ENCODE results near the gene SLC25A51.
"Not testable (repeated sequence)": the region's sequence is repeated elsewhere in the genome, so short reads cannot be mapped to it uniquely, and the experiment has no call there.

SLC25A51 gene

DNA sequence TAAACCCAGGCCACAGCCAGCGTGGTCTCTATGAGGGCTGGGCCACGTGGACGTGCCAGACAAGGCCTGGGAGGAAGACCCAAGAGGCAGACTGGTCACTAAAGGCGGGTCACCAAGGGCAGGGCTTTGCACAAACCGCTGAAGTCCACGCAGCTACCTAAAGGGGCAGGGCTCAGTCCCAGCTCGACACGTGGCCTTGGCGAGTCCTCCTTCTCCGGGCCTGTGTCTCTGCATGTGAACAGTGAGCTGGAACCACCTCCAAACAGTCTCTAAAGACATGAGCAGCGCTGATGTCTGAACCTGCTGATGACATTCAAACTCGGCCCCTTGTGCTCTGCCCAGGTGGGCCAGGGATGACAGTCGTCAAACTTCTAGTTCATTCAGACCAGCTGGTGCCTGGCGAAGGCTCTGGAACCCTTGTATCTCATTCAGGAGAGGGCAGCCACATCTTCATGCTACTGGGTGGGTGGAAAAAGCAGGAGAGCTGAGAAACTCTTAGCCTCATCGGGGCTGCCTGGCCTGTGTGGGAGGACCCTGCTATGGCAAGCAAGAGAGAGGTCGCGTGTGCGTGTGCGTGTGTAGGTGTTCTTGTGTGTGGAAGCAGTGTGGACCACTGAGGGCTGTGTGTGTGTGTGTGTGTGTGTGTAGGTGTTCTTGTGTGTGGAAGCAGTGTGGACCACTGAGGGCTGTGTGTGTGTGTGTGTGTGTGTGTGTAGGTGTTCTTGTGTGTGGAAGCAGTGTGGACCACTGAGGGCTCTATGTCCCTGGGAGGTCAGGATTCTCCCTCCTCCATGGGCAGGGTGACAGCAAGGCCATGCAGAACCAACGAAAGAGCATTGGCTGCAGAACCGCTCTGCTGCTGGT lies 14.1 kb upstream of the SLC25A51 start:
- Histone ChIP-seq H3K36me3 (ENCODE audit: insufficient read depth, low read length) (no peaks in the 10 kb centered on the region), H3K9ac (ENCODE audit: low read depth, low read length) (no peak overlapping the region), H3K27me3 (ENCODE audit: insufficient read depth, low read length) (no peaks in the 10 kb centered on the region), H3K9me3 (ENCODE audit: insufficient read depth, low read depth, low read length) (no peaks in the 10 kb centered on the region), H3K27ac (ENCODE audit: low read depth, low read length) (no peak overlapping the region), H3K4me1 (ENCODE audit: insufficient read depth, low read length) (peaks cover 13% of the 10 kb centered on the region; the same call in 1 of the 2 replicates), H3K4me3 (ENCODE audit: low read length) (no peak overlapping the region)
- WGBS, result 94% methylated on average over 21 of the region's 21 CpGs

DNA sequence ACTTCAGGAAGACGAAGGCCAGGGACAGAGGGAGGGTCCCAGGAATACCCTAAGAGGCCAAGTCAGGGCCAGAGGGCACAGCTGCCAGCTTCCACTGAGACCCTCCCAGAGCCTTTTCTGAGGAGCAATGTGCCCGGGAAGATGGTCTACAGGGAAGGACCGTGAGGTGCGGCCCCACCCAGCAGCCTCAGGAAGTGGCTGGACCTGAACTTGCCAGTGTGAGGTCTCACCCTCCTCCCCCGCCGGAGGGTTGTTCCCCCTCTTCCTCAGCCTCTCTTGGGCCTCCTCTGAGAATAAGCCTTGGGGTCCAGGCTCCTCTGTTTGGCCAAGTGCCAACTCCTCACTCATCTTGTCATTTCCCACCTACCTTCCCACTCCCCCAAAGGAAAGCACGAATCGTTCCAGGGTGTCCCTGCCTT lies 13.4 kb upstream of the SLC25A51 start:
- H3K36me3 ChIP-seq (ENCODE audit: insufficient read depth, low read length), result no peaks in the 10 kb centered on the region
- H3K27me3 ChIP-seq (ENCODE audit: insufficient read depth, low read length), result no peaks in the 10 kb centered on the region
- no peak overlapping the region for H3K4me3 ChIP-seq (ENCODE audit: low read length)
- no peak overlapping the region for H3K9ac ChIP-seq (ENCODE audit: low read depth, low read length)
- peaks cover 11% of the 10 kb centered on the region; the same call in 1 of the 2 replicates for H3K4me1 ChIP-seq (ENCODE audit: insufficient read depth, low read length)
- no peak overlapping the region for H3K27ac ChIP-seq (ENCODE audit: low read depth, low read length)
- H3K9me3 ChIP-seq (ENCODE audit: insufficient read depth, low read depth, low read length), result no peaks in the 10 kb centered on the region
- WGBS, result 96% methylated on average over 8 of the region's 8 CpGs

DNA sequence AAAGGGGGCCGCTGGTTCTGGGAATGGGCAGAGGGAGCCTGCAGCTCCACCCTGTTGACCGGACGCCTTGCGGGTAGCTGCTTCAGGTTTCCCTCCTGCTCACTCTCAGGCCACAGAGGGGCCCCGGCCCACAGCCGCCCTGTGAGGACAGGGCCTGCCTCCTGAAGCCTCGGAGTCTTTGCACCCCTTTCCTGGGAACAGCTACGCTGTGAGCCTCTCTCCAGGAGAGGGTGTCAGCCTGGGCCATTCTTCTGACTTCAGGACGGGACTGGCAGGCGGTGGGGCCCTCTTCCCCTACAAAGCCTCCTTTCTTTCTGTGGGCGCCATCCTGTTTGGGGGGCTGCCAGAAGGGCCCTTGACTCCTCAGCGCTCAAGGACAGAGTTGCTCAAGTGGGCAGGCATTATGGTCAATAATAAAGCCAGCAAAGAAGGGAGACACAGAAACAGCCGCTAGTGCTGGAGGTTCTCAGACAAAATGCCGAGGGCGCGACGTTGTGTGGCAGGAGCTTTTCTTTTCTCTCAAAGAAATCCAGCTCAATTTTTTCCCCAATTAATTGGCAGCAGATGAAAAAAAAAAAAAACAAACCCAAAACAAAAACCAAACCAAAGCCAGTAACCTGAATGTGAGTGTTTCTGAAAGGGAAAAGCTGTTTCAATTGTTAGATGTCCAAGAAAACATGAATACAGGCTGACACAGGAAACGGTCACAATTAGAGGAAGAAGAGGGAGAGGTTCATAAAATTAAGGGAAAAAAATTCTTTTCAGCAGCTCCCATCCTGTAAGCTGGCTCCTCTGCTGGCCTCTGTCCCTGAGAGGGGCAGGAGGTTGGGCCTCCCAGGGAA lies 12.8 kb upstream of the SLC25A51 start:
- Histone ChIP-seq H3K9ac (ENCODE audit: low read depth, low read length) (no peak overlapping the region), H3K36me3 (ENCODE audit: insufficient read depth, low read length) (no peaks in the 10 kb centered on the region), H3K27me3 (ENCODE audit: insufficient read depth, low read length) (no peaks in the 10 kb centered on the region), H3K4me3 (ENCODE audit: low read length) (no peak overlapping the region), H3K9me3 (ENCODE audit: insufficient read depth, low read depth, low read length) (no peaks in the 10 kb centered on the region), H3K27ac (ENCODE audit: low read depth, low read length) (no peak overlapping the region), H3K4me1 (ENCODE audit: insufficient read depth, low read length) (peaks cover 11% of the 10 kb centered on the region; the same call in 1 of the 2 replicates)
- 95% methylated on average over 18 of the region's 18 CpGs for WGBS

- H3K4me3 ChIP-seq (ENCODE audit: low read length), result no peak overlapping the region
- no peak overlapping the region for H3K27ac ChIP-seq (ENCODE audit: low read depth, low read length)
- H3K9ac ChIP-seq (ENCODE audit: low read depth, low read length), result no peak overlapping the region
- 93% methylated on average over 14 of the region's 14 CpGs for WGBS
- H3K36me3 ChIP-seq (ENCODE audit: insufficient read depth, low read length), result no peaks in the 10 kb centered on the region
- H3K27me3 ChIP-seq (ENCODE audit: insufficient read depth, low read length), result no peaks in the 10 kb centered on the region
- no peaks in the 10 kb centered on the region for H3K9me3 ChIP-seq (ENCODE audit: insufficient read depth, low read depth, low read length)
- H3K4me1 ChIP-seq (ENCODE audit: insufficient read depth, low read length), result peaks cover 8% of the 10 kb centered on the region; the same call in 1 of the 2 replicates
These were observed 12.1 kb upstream of the SLC25A51 start for GRCh38 chr9:37915911-37916470.

DNA sequence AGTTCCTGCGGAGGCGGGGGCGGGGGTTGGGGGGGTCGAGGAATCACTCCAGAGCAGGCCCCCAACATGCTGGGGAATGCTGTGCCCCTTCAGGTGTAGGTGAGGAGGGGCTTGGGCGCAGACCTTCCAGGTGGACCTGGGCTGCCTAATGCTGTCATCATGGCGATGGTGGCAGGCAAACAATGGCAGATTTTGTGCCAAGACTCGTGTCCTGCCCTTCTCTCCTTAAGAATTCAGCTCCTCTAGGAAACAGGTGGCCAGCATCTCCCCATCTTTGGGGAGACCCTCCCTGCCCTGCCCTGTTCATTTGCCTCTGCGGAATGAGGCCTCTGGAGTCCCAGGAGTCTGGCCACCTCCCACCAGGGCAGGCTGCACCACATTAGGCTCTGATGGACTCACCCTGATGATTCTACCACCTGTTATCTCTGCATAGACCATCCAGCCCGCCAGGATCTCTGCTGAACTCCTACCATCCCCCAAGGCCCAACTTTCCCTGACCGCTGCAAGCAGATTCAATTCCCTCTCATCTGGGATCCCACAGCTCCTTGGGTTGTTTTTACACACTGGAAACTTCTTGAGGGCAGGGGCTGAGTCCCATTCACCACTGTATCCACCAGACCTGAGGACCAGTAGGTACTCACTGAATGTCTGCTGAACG lies 10.9 kb upstream of the SLC25A51 start:
- Histone ChIP-seq H3K36me3 (ENCODE audit: insufficient read depth, low read length) (no peaks in the 10 kb centered on the region), H3K9me3 (ENCODE audit: insufficient read depth, low read depth, low read length) (no peaks in the 10 kb centered on the region), H3K4me3 (ENCODE audit: low read length) (no peak overlapping the region), H3K27ac (ENCODE audit: low read depth, low read length) (no peak overlapping the region), H3K9ac (ENCODE audit: low read depth, low read length) (no peak overlapping the region), H3K27me3 (ENCODE audit: insufficient read depth, low read length) (no peaks in the 10 kb centered on the region), H3K4me1 (ENCODE audit: insufficient read depth, low read length) (peaks cover 2% of the 10 kb centered on the region; the same call in 1 of the 2 replicates)
- 86% methylated on average over 11 of the region's 11 CpGs for WGBS

DNA sequence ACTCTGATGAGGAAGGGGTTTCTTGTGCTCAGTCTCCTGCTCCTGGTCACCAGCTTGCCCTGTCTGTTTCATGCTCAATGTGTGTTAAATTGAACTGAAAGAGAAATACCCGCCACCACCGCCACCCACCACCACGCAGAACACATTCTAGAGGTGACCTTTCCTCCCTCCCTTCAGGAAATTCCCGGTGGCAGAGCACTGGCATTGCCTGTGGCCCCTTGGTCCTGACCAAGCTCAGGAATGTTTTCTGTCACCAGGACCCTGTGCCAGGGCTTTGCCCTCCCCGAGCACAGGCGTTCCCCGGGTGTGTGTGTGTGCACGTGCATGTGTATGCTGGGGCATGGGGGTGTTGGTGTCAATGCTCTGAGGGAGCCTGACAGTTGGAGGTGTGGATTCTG lies 10.2 kb upstream of the SLC25A51 start:
- Histone ChIP-seq H3K4me1 (ENCODE audit: insufficient read depth, low read length) (no peaks in the 10 kb centered on the region; the same call in 1 of the 2 replicates), H3K27me3 (ENCODE audit: insufficient read depth, low read length) (no peaks in the 10 kb centered on the region), H3K36me3 (ENCODE audit: insufficient read depth, low read length) (no peaks in the 10 kb centered on the region), H3K9me3 (ENCODE audit: insufficient read depth, low read depth, low read length) (no peaks in the 10 kb centered on the region), H3K9ac (ENCODE audit: low read depth, low read length) (no peak overlapping the region), H3K4me3 (ENCODE audit: low read length) (no peak overlapping the region), H3K27ac (ENCODE audit: low read depth, low read length) (no peak overlapping the region)
- 90% methylated on average over 8 of the region's 8 CpGs for WGBS

DNA sequence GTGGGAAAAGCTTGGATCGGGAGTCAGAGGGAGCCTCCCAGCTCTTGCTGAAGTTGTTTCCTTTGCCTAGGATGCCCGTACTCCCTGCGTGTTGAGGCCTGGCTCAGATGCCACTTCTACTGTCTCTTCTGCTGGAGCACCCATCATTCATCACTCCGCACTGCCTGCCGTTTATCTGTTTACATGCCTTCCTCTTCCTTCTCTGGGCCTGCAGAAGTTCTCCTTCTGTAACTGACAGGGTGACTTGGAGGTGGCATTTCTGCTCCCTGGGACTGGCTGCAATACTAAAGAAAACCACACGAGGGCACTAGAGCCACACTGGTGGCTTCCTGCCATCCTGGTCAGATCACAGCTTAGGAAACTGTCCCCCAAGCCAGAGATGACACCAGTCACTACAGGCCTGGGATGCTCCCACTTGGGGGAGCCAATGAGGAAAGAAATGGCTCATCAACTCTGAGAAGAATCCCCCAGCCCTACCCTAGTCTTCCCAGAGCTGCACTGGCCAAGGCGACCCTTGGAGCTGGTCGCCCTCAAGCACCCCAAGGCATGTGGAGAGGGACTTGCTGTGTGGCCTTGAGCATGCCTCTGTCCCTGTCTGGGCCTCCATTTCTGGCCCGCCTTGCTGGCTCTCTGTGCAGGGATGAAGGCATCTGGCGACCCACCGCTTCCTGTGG lies 9.7 kb upstream of the SLC25A51 start:
- no peaks in the 10 kb centered on the region for H3K27me3 ChIP-seq (ENCODE audit: insufficient read depth, low read length)
- H3K27ac ChIP-seq (ENCODE audit: low read depth, low read length), result no peak overlapping the region
- H3K9ac ChIP-seq (ENCODE audit: low read depth, low read length), result no peak overlapping the region
- H3K9me3 ChIP-seq (ENCODE audit: insufficient read depth, low read depth, low read length), result no peaks in the 10 kb centered on the region
- no peak overlapping the region for H3K4me3 ChIP-seq (ENCODE audit: low read length)
- WGBS, result 69% methylated on average over 11 of the region's 11 CpGs
- H3K4me1 ChIP-seq (ENCODE audit: insufficient read depth, low read length), result no peaks in the 10 kb centered on the region; the same call in 1 of the 2 replicates
- no peaks in the 10 kb centered on the region for H3K36me3 ChIP-seq (ENCODE audit: insufficient read depth, low read length)

- WGBS, result 83% methylated on average over 6 of the region's 6 CpGs
These were observed 7.3 kb upstream of the SLC25A51 start for GRCh38 chr9:37911271-37911681.

DNA sequence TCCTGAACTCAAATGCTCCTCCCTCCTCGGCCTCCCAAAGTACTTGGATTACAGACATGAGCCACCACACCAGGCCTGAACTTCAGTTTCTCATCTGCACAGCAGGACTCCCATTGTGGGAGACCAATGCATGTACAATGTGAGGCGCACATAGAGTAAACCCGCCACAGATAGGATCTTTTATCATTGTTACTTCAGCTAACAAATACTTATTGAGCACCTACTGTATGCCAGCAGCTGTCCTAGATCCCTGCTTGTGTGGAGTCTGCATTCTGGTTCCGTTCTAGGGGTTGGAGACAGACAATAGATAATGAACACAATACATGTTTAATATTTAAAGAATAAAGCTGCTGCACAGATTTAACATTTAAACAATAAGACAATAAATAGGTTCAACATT lies 6.3 kb upstream of the SLC25A51 start:
- H3K9ac ChIP-seq (ENCODE audit: low read depth, low read length), result no peak overlapping the region
- H3K36me3 ChIP-seq (ENCODE audit: insufficient read depth, low read length), result no peaks in the 10 kb centered on the region
- no peak overlapping the region for H3K27ac ChIP-seq (ENCODE audit: low read depth, low read length)
- H3K4me1 ChIP-seq (ENCODE audit: insufficient read depth, low read length), result peaks cover 2% of the 10 kb centered on the region; the same call in 1 of the 2 replicates
- 96% methylated on average over 4 of the region's 4 CpGs for WGBS
- no peaks in the 10 kb centered on the region for H3K9me3 ChIP-seq (ENCODE audit: insufficient read depth, low read depth, low read length)
- H3K27me3 ChIP-seq (ENCODE audit: insufficient read depth, low read length), result no peaks in the 10 kb centered on the region
- H3K4me3 ChIP-seq (ENCODE audit: low read length), result no peak overlapping the region

More at GRCh38 chr9:37911271-37911681, 7.3 kb upstream of the SLC25A51 start:
- no peaks in the 10 kb centered on the region for H3K27me3 ChIP-seq (ENCODE audit: insufficient read depth, low read length)
- H3K4me3 ChIP-seq (ENCODE audit: low read length), result no peak overlapping the region
- H3K27ac ChIP-seq (ENCODE audit: low read depth, low read length), result no peak overlapping the region
- H3K9me3 ChIP-seq (ENCODE audit: insufficient read depth, low read depth, low read length), result no peaks in the 10 kb centered on the region
- no peak overlapping the region for H3K9ac ChIP-seq (ENCODE audit: low read depth, low read length)
- H3K36me3 ChIP-seq (ENCODE audit: insufficient read depth, low read length), result no peaks in the 10 kb centered on the region
- no peaks in the 10 kb centered on the region; the same call in 1 of the 2 replicates for H3K4me1 ChIP-seq (ENCODE audit: insufficient read depth, low read length)

- WGBS, result 94% methylated on average over 5 of the region's 5 CpGs
- not testable (repeated sequence) for H3K27ac ChIP-seq (ENCODE audit: low read depth, low read length); H3K36me3 ChIP-seq (ENCODE audit: insufficient read depth, low read length); H3K9me3 ChIP-seq (ENCODE audit: insufficient read depth, low read depth, low read length); H3K9ac ChIP-seq (ENCODE audit: low read depth, low read length); H3K27me3 ChIP-seq (ENCODE audit: insufficient read depth, low read length); H3K4me1 ChIP-seq (ENCODE audit: insufficient read depth, low read length); H3K4me3 ChIP-seq (ENCODE audit: low read length)
These were observed 5.9 kb upstream of the SLC25A51 start for GRCh38 chr9:37909836-37910235.

Data from HUES64 (cell line).